HCT116 (cell line): ENCODE results near the gene PCDHGB3. TPM values are rescaled to one million over a fixed set of nuclear protein-coding genes. Genes with fewer than 3 reads are reported as not detected.

ENCODE experiments used
- ATAC-seq: fragments of 200-7000 bp; cut with Tn5 transposase; 2 replicates; pipeline ENCODE4 v1.9.1; 2020; ENCODE audit warnings: mild to moderate bottlenecking, moderate library complexity
- BruUV-seq: library from RNA; stranded (reverse); fragments of 400-500 nt; replicated peaks from 2 replicates; lab custom pipeline; 2021; lab: Mats Ljungman, UMichigan
- CTCF ChIA-PET: fragments of 300-600 bp; sonication (Branson Sonifier 250); formaldehyde crosslinking; loops from one replicate; lab custom pipeline; 2021; ENCODE audit warnings: antibody characterized with exemption; lab: Charles Lee
- POLR2A ChIA-PET: fragments of 300-600, 350-600 bp; sonication (Branson Sonifier 250); formaldehyde crosslinking; loops from one replicate; lab custom pipeline; 2021; ENCODE audit warnings: antibody characterized with exemption; lab: Charles Lee
- RAD21 ChIA-PET, 2 experiments: fragments of 300-600 bp; sonication (Branson Sonifier 250); formaldehyde crosslinking; loops; one replicate each; lab custom pipeline; 2023; ENCODE audit warnings: low total read pairs in 2 of 2; ENCODE audit not compliant: uncharacterized antibody in 2 of 2, unreplicated experiment in 2 of 2, low non-redundant PET in 1 of 2; lab: Charles Lee
- DNase-seq: peaks from one replicate; pipeline ENCODE4 v3.0.0-alpha.2; 2010; ENCODE audit warnings: low read depth, low spot score
- H2AFZ ChIP-seq: fragments of 200-600 bp; shearing (Covaris generic), sonication (generic); 2 replicates; pipeline ENCODE4 v1.6.1; 2017; ENCODE audit warnings: low read depth, mixed run types, mixed read lengths, antibody characterized with exemption, low read length; ENCODE audit not compliant: poor library complexity, severe bottlenecking
- H3K27ac ChIP-seq: 2 replicates; pipeline ENCODE4 v1.5.1; 2012; ENCODE audit warnings: low read depth, low read length
- H3K27me3 ChIP-seq: fragments of 200-600 bp; sonication (generic); 2 replicates; pipeline ENCODE4 v1.6.1; 2016; ENCODE audit warnings: mixed run types, low read length, mixed read lengths; ENCODE audit not compliant: insufficient read depth
- H3K36me3 ChIP-seq, 2 experiments: fragments of 200-500 bp in 1 of 2; fragments of 200-600 bp in 1 of 2; sonication (Bioruptor generic) in 1 of 2; sonication (generic) in 1 of 2; 2 replicates each; pipeline versions ENCODE4 v1.5.1 to v1.6.1; 2014 to 2016; ENCODE audit warnings: low read length in 2 of 2, inconsistent platforms in 1 of 2, mixed read lengths in 1 of 2, mixed run types in 1 of 2; ENCODE audit not compliant: insufficient read depth in 2 of 2, control insufficient read depth in 1 of 2
- H3K4me1 ChIP-seq, 2 experiments: fragments of 200-600 bp in 1 of 2; sonication (generic) in 1 of 2; 2 replicates each; pipeline versions ENCODE4 v1.5.1 to v1.6.1; 2012 to 2017; ENCODE audit warnings: low read length in 2 of 2, inconsistent platforms in 1 of 2, mild to moderate bottlenecking in 1 of 2, mixed read lengths in 1 of 2, mixed run types in 1 of 2, moderate library complexity in 1 of 2; ENCODE audit not compliant: insufficient read depth in 2 of 2, control insufficient read depth in 1 of 2
- H3K4me2 ChIP-seq: fragments of 200-600 bp; sonication (generic); 2 replicates; pipeline ENCODE4 v1.6.1; 2017; ENCODE audit warnings: mixed run types, low read length, mixed read lengths
- H3K4me3 ChIP-seq, 2 experiments: fragments of 200-600 bp in 1 of 2; sonication (generic) in 1 of 2; replicated peaks in 1 of 2; 2 replicates each; pipeline ENCODE4 v1.5.1; 2011 to 2016; ENCODE audit warnings: low read length in 2 of 2, control low read depth in 1 of 2, low read depth in 1 of 2, mild to moderate bottlenecking in 1 of 2, mixed read lengths in 1 of 2, mixed run types in 1 of 2
- H3K79me2 ChIP-seq: fragments of 200-600 bp; sonication (generic); 2 replicates; pipeline ENCODE4 v1.6.1; 2017; ENCODE audit warnings: mild to moderate bottlenecking, mixed run types, low read length, moderate library complexity, mixed read lengths; ENCODE audit not compliant: insufficient read depth
- H3K9ac ChIP-seq: fragments of 200-600 bp; sonication (generic); 2 replicates; pipeline ENCODE4 v1.6.1; 2016; ENCODE audit warnings: low read length, mixed read lengths
- H3K9me2 ChIP-seq: fragments of 200-600 bp; sonication (generic), shearing (Covaris generic); 2 replicates; pipeline ENCODE4 v1.6.1; 2017; ENCODE audit warnings: mixed run types, mild to moderate bottlenecking, moderate library complexity; ENCODE audit not compliant: insufficient read depth
- H3K9me3 ChIP-seq, 2 experiments: fragments of 200-500 bp in 1 of 2; fragments of 200-600 bp in 1 of 2; sonication (Bioruptor generic) in 1 of 2; sonication (generic) in 1 of 2; 2 replicates each; pipeline ENCODE4 v1.6.1; 2014 to 2017; ENCODE audit warnings: low read length in 2 of 2, mixed read lengths in 2 of 2, inconsistent platforms in 1 of 2, low read depth in 1 of 2, mild to moderate bottlenecking in 1 of 2, mixed run types in 1 of 2, moderate library complexity in 1 of 2; ENCODE audit not compliant: control insufficient read depth in 1 of 2, insufficient read depth in 1 of 2
- H4K20me1 ChIP-seq: fragments of 200-600 bp; sonication (generic), shearing (Covaris generic); 2 replicates; pipeline ENCODE4 v1.6.1; 2017; ENCODE audit warnings: mixed run types, mild to moderate bottlenecking, moderate library complexity; ENCODE audit not compliant: insufficient read depth
- ATF3 ChIP-seq: IDR thresholded peaks from 2 replicates; pipeline ENCODE4 v1.6.1; 2012
- CTCF ChIP-seq, 3 experiments: fragments of 200-600 bp in 1 of 3; sonication (generic) in 1 of 3; IDR thresholded peaks in 2 of 3; conservative IDR thresholded peaks in 1 of 3; 2 replicates each; pipeline ENCODE4 v1.5.1; 2012 to 2017; ENCODE audit warnings: low read depth in 2 of 3, low read length in 2 of 3, antibody characterized with exemption in 1 of 3, borderline replicate concordance in 1 of 3, control low read depth in 1 of 3, mild to moderate bottlenecking in 1 of 3, mixed read lengths in 1 of 3, mixed run types in 1 of 3, moderate library complexity in 1 of 3; ENCODE audit not compliant: insufficient read depth in 1 of 3
- EGR1 ChIP-seq: IDR thresholded peaks from 2 replicates; pipeline ENCODE4 v1.6.1; 2012; ENCODE audit warnings: low read depth
- ELF1 ChIP-seq: IDR thresholded peaks from 2 replicates; pipeline ENCODE4 v1.6.1; 2012; ENCODE audit warnings: low read depth, borderline replicate concordance
- JUND ChIP-seq: IDR thresholded peaks from 2 replicates; pipeline ENCODE4 v1.6.1; 2012
- POLR2AphosphoS5 ChIP-seq: IDR thresholded peaks from 2 replicates; pipeline ENCODE4 v1.6.1; 2011; ENCODE audit warnings: mild to moderate bottlenecking, low read depth, low read length, moderate library complexity
- RAD21 ChIP-seq: IDR thresholded peaks from 2 replicates; pipeline ENCODE4 v1.6.1; 2012; ENCODE audit warnings: low read depth, mild to moderate bottlenecking
- SP1 ChIP-seq: IDR thresholded peaks from 2 replicates; pipeline ENCODE4 v1.6.1; 2012; ENCODE audit warnings: low read depth
- intact Hi-C: fragments of 100-400 bp; cut with micrococcal nuclease; formaldehyde crosslinking; loops from 2 replicates; pipeline ENCODE4 v1.10.0; 2022
- total RNA-seq: library from RNA; stranded (reverse); gene quantifications from one replicate; pipeline ENCODE4 v1.2.1, GENCODE V29; 2021; ENCODE audit not compliant: unreplicated experiment
- TF ChIP-seq, protein P1 (sequence below): IDR thresholded peaks from 2 replicates; pipeline ENCODE4 v1.6.1; 2011; ENCODE audit warnings: mild to moderate bottlenecking, low read length, moderate library complexity; ENCODE audit not compliant: insufficient replicate concordance; ENCODE audit errors: extremely low read depth
- TF ChIP-seq, protein P2 (sequence below): IDR thresholded peaks from 2 replicates; pipeline ENCODE4 v1.6.1; 2012; ENCODE audit warnings: low read depth
- TF ChIP-seq, protein P3 (sequence below): IDR thresholded peaks from 2 replicates; pipeline ENCODE4 v1.6.1; 2012

Gene PCDHGB3
- total RNA-seq, 1 experiment from 2014 or later: 0.10 TPM

GRCh38 chr5:141398608-141399007 is 28.6 kb downstream of the PCDHGB3 start:
- RAD21 ChIA-PET: no interaction called here
- POLR2A ChIA-PET: no interaction called here
- H3K9ac ChIP-seq: no peak overlapping the region
- H3K9me3 ChIP-seq: no peaks in the 10 kb centered on the region; a peak in 1 of 4 replicates
- no peaks in the 10 kb centered on the region for H3K4me1 ChIP-seq
- intact Hi-C loops: no loop called here
- no peaks in the 10 kb centered on the region for H3K27me3 ChIP-seq
- H3K36me3 ChIP-seq: no peaks in the 10 kb centered on the region
- DNase-seq: no peak
- H3K4me3 ChIP-seq: no peak overlapping the region
- no peak overlapping the region for H2AFZ ChIP-seq
- no peaks in the 10 kb centered on the region for H4K20me1 ChIP-seq
- no peak for ATAC-seq
- CTCF ChIA-PET: no interaction called here
- no peak overlapping the region for H3K27ac ChIP-seq
- no peaks in the 10 kb centered on the region for H3K9me2 ChIP-seq
- H3K79me2 ChIP-seq: no peaks in the 10 kb centered on the region
- no peak for TF ChIP-seq POLR2AphosphoS5
- no TSS peak for BruUV-seq
- H3K4me2 ChIP-seq: no peak overlapping the region

- ChIA-PET RAD21 (no interaction called here), POLR2A (no interaction called here), CTCF (no interaction called here)
- Histone ChIP-seq H3K79me2 (no peaks in the 10 kb centered on the region), H3K27ac (no peak overlapping the region), H3K9me3 (no peaks in the 10 kb centered on the region; a peak in 1 of 4 replicates), H3K4me2 (no peak overlapping the region), H3K36me3 (no peaks in the 10 kb centered on the region), H3K4me3 (no peak overlapping the region), H2AFZ (no peak overlapping the region), H3K9me2 (no peaks in the 10 kb centered on the region), H3K4me1 (no peaks in the 10 kb centered on the region), H4K20me1 (no peaks in the 10 kb centered on the region), H3K9ac (no peak overlapping the region), H3K27me3 (no peaks in the 10 kb centered on the region)
- no TSS peak for BruUV-seq
- ATAC-seq: no peak
- intact Hi-C loops: no loop called here
- no peak for DNase-seq
- TF ChIP-seq ELF1 (no peak), POLR2AphosphoS5 (no peak), ATF3 (no peak), CTCF (IDR thresholded peaks at IDR 0.05 in 2 of 3, conservative IDR thresholded peaks at IDR 0.05 in 1 of 3; ENCODE audit: borderline replicate concordance in 1 of 3, insufficient read depth in 1 of 3, low read depth in 2 of 3, low read length in 2 of 3) (no peak), SP1 (no peak), JUND (no peak), RAD21 (no peak), EGR1 (no peak)
- TF ChIP-seq, protein P1, sequence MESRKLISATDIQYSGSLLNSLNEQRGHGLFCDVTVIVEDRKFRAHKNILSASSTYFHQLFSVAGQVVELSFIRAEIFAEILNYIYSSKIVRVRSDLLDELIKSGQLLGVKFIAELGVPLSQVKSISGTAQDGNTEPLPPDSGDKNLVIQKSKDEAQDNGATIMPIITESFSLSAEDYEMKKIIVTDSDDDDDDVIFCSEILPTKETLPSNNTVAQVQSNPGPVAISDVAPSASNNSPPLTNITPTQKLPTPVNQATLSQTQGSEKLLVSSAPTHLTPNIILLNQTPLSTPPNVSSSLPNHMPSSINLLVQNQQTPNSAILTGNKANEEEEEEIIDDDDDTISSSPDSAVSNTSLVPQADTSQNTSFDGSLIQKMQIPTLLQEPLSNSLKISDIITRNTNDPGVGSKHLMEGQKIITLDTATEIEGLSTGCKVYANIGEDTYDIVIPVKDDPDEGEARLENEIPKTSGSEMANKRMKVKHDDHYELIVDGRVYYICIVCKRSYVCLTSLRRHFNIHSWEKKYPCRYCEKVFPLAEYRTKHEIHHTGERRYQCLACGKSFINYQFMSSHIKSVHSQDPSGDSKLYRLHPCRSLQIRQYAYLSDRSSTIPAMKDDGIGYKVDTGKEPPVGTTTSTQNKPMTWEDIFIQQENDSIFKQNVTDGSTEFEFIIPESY: no peak
- TF ChIP-seq, protein P2, sequence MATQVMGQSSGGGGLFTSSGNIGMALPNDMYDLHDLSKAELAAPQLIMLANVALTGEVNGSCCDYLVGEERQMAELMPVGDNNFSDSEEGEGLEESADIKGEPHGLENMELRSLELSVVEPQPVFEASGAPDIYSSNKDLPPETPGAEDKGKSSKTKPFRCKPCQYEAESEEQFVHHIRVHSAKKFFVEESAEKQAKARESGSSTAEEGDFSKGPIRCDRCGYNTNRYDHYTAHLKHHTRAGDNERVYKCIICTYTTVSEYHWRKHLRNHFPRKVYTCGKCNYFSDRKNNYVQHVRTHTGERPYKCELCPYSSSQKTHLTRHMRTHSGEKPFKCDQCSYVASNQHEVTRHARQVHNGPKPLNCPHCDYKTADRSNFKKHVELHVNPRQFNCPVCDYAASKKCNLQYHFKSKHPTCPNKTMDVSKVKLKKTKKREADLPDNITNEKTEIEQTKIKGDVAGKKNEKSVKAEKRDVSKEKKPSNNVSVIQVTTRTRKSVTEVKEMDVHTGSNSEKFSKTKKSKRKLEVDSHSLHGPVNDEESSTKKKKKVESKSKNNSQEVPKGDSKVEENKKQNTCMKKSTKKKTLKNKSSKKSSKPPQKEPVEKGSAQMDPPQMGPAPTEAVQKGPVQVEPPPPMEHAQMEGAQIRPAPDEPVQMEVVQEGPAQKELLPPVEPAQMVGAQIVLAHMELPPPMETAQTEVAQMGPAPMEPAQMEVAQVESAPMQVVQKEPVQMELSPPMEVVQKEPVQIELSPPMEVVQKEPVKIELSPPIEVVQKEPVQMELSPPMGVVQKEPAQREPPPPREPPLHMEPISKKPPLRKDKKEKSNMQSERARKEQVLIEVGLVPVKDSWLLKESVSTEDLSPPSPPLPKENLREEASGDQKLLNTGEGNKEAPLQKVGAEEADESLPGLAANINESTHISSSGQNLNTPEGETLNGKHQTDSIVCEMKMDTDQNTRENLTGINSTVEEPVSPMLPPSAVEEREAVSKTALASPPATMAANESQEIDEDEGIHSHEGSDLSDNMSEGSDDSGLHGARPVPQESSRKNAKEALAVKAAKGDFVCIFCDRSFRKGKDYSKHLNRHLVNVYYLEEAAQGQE: no peak
- TF ChIP-seq, protein P3, sequence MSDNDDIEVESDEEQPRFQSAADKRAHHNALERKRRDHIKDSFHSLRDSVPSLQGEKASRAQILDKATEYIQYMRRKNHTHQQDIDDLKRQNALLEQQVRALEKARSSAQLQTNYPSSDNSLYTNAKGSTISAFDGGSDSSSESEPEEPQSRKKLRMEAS: no peak
Measured at GRCh38 chr5:141399555-141400258, 29.7 kb downstream of the PCDHGB3 start.
